Measurements from ENCODE around the gene MEF2D. TPM values are rescaled to one million over a fixed set of nuclear protein-coding genes. Genes with fewer than 3 reads are reported as not detected.
A peak's percentile ranks its signal among the peaks of the same experiment; 100 is the strongest.

Gene MEF2D
- total RNA-seq, 1 experiment from 2014 or later: 18.3 TPM

- BruUV-seq (replicated peaks): no TSS peak
- Histone ChIP-seq H3K4me3 (ENCODE audit: low read depth, low read length, poor library complexity, severe bottlenecking) (no peak overlapping the region), H3K27me3 (replicated peaks; ENCODE audit: insufficient read depth, low read depth, low read length, poor library complexity) (no peaks in the 10 kb centered on the region), H3K27ac (ENCODE audit: low read depth, low read length, poor library complexity, severe bottlenecking) (no peak overlapping the region), H3K4me1 (ENCODE audit: insufficient read depth, low read length, poor library complexity, severe bottlenecking) (no peaks in the 10 kb centered on the region), H3K36me3 (ENCODE audit: insufficient read depth, low read length, poor library complexity, severe bottlenecking) (peaks cover 27% of the 10 kb centered on the region), H3K9me3 (ENCODE audit: low read depth, low read length, poor library complexity, severe bottlenecking) (no peaks in the 10 kb centered on the region)
- ChIA-PET POLR2A (ENCODE audit: low non-redundant PET) (no interaction called here), CTCF (interaction anchor here (1.4 kb wide), 1 partner anchor 19 kb away, joined by 28 read pairs; the partner anchor contains the start of gene MEF2D)
- DNase-seq (ENCODE audit: low spot score): no peak
- intact Hi-C loops (cut with micrococcal nuclease; ENCODE audit: unreplicated experiment): loop anchor here (5.0 kb wide), 1 partner anchor 91 kb away; the partner anchor contains the start of gene IQGAP3
- TF ChIP-seq EZH2 (IDR thresholded peaks at IDR 0.05; ENCODE audit: borderline replicate concordance, low read depth, low read length, poor library complexity, severe bottlenecking): no peak
- TF ChIP-seq CTCF (conservative IDR thresholded peaks at IDR 0.05; ENCODE audit: low read depth, low read length): no peak
Measured at GRCh38 chr1:156481527-156481926, 19.0 kb downstream of the MEF2D start.

- no peaks in the 10 kb centered on the region for H3K9me3 ChIP-seq (ENCODE audit: low read depth, low read length, poor library complexity, severe bottlenecking)
- H3K27ac ChIP-seq (ENCODE audit: low read depth, low read length, poor library complexity, severe bottlenecking): no peak overlapping the region
- peak; percentile 83 for DNase-seq (ENCODE audit: low spot score)
- intact Hi-C loops (cut with micrococcal nuclease; ENCODE audit: unreplicated experiment): loop anchor here (1.0 to 5.0 kb wide), 2 partner anchors 92 to 129 kb away; partner anchors contain the start of gene IQGAP3
- CTCF ChIA-PET: interaction anchor here (0.5 to 1.4 kb wide), 17 partner anchors 9 to 397 kb away, joined by 3 to 28 read pairs (median 4); partner anchors contain the start of gene MEF2D
- peak; percentile 83 for TF ChIP-seq CTCF (conservative IDR thresholded peaks at IDR 0.05; ENCODE audit: low read depth, low read length)
- no peak for TF ChIP-seq EZH2 (IDR thresholded peaks at IDR 0.05; ENCODE audit: borderline replicate concordance, low read depth, low read length, poor library complexity, severe bottlenecking)
- no peaks in the 10 kb centered on the region for H3K27me3 ChIP-seq (replicated peaks; ENCODE audit: insufficient read depth, low read depth, low read length, poor library complexity)
- POLR2A ChIA-PET (ENCODE audit: low non-redundant PET): no interaction called here
- H3K4me1 ChIP-seq (ENCODE audit: insufficient read depth, low read length, poor library complexity, severe bottlenecking): no peaks in the 10 kb centered on the region
- peaks cover 31% of the 10 kb centered on the region for H3K36me3 ChIP-seq (ENCODE audit: insufficient read depth, low read length, poor library complexity, severe bottlenecking)
- no peak overlapping the region for H3K4me3 ChIP-seq (ENCODE audit: low read depth, low read length, poor library complexity, severe bottlenecking)
- BruUV-seq (replicated peaks): no TSS peak
Measured at GRCh38 chr1:156480411-156481192, 20.0 kb downstream of the MEF2D start.

DNA sequence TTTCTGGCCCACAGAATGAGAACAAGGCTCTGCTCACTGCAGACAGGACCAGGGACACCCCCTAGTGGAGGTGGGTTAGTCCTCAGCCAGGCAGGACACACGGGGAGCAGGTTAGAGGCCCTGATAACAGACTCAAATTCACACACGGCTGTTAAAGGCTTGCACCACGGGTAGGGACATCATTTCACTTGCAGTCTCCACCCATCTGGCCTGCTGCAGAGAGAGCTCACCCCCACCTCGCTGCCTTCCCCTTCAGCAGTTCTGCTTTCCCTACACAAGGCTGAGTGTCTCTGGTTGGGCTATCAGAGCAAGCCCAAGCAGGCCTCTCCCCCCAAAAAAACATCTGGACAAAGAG is 20.6 kb downstream of the MEF2D start:
- Histone ChIP-seq H3K36me3 (ENCODE audit: insufficient read depth, low read length, poor library complexity, severe bottlenecking) (peaks cover 31% of the 10 kb centered on the region), H3K4me3 (ENCODE audit: low read depth, low read length, poor library complexity, severe bottlenecking) (no peak overlapping the region), H3K4me1 (ENCODE audit: insufficient read depth, low read length, poor library complexity, severe bottlenecking) (no peaks in the 10 kb centered on the region), H3K27ac (ENCODE audit: low read depth, low read length, poor library complexity, severe bottlenecking) (no peak overlapping the region), H3K27me3 (replicated peaks; ENCODE audit: insufficient read depth, low read depth, low read length, poor library complexity) (no peaks in the 10 kb centered on the region), H3K9me3 (ENCODE audit: low read depth, low read length, poor library complexity, severe bottlenecking) (no peaks in the 10 kb centered on the region)
- TF ChIP-seq EZH2 (IDR thresholded peaks at IDR 0.05; ENCODE audit: borderline replicate concordance, low read depth, low read length, poor library complexity, severe bottlenecking) (no peak), CTCF (conservative IDR thresholded peaks at IDR 0.05; ENCODE audit: low read depth, low read length) (no peak)
- intact Hi-C loops (cut with micrococcal nuclease; ENCODE audit: unreplicated experiment): loop anchor here (1.0 to 5.0 kb wide), 2 partner anchors 92 to 129 kb away; partner anchors contain the start of gene IQGAP3
- ChIA-PET POLR2A (ENCODE audit: low non-redundant PET) (interaction anchor here (0.6 kb wide), 1 partner anchor 20 kb away, joined by 8 read pairs; the partner anchor contains the start of gene MEF2D), CTCF (interaction anchor here (0.5 to 1.4 kb wide), 16 partner anchors 9 to 396 kb away, joined by 3 to 28 read pairs (median 4); partner anchors contain the start of gene MEF2D)
- no peak for DNase-seq (ENCODE audit: low spot score)
- no TSS peak for BruUV-seq (replicated peaks)

All from A673 (cell line).